Fibroblast of the conjunctiva (primary cell): Measurements from ENCODE around the gene MMS22L.
"Not testable (repeated sequence)": the region's sequence is repeated elsewhere in the genome, so short reads cannot be mapped to it uniquely, and the experiment has no call there.

ENCODE experiments used
- DNase-seq: peaks from one replicate; pipeline ENCODE4 v3.0.0-alpha.2; 2010; ENCODE audit warnings: low read depth

MMS22L gene

GRCh38 chr6:97222903-97223302 lies 60.1 kb downstream of the MMS22L start:
- no peak for DNase-seq

- DNase-seq: no peak
Observed at GRCh38 chr6:97218912-97219311, 64.1 kb downstream of the MMS22L start.

- peak; percentile 32 for DNase-seq
Observed at GRCh38 chr6:97215157-97215769, 67.8 kb downstream of the MMS22L start.

GRCh38 chr6:97214671-97215070 lies 68.3 kb downstream of the MMS22L start:
- DNase-seq: no peak

- DNase-seq: no peak
Observed at GRCh38 chr6:97207383-97207782, 75.6 kb downstream of the MMS22L start.

GRCh38 chr6:97205966-97206365 lies 77.0 kb downstream of the MMS22L start:
- DNase-seq: no peak

GRCh38 chr6:97203343-97203742 lies 79.7 kb downstream of the MMS22L start:
- no peak for DNase-seq

GRCh38 chr6:97198046-97198565 lies 84.9 kb downstream of the MMS22L start:
- DNase-seq: no peak

- no peak for DNase-seq
Observed at GRCh38 chr6:97195117-97195516, 87.9 kb downstream of the MMS22L start.

GRCh38 chr6:97189767-97190166 lies 93.2 kb downstream of the MMS22L start:
- peak; percentile 1 for DNase-seq

- no peak for DNase-seq
Observed at GRCh38 chr6:97187951-97188350, 95.1 kb downstream of the MMS22L start.

- peak; percentile 47 for DNase-seq
Observed at GRCh38 chr6:97186416-97186999, 96.5 kb downstream of the MMS22L start.

- DNase-seq: no peak
Observed at GRCh38 chr6:97177905-97178304, 105.1 kb downstream of the MMS22L start.

GRCh38 chr6:97176468-97176867 lies 106.5 kb downstream of the MMS22L start:
- DNase-seq: no peak

- no peak for DNase-seq
Observed at GRCh38 chr6:97175806-97176205, 107.2 kb downstream of the MMS22L start.

- no peak for DNase-seq
Observed at GRCh38 chr6:97174471-97174870, 108.5 kb downstream of the MMS22L start.

- DNase-seq: no peak
Observed at GRCh38 chr6:97160280-97160679, 122.7 kb downstream of the MMS22L start.

GRCh38 chr6:97155447-97155846 lies 127.6 kb downstream of the MMS22L start:
- DNase-seq: not testable (repeated sequence)

- DNase-seq: no peak
Observed at GRCh38 chr6:97154015-97154414, 129.0 kb downstream of the MMS22L start.

GRCh38 chr6:97151601-97152000 lies 131.4 kb downstream of the MMS22L start:
- no peak for DNase-seq

- DNase-seq: no peak
Observed at GRCh38 chr6:97150932-97151331, 132.1 kb downstream of the MMS22L start.

- DNase-seq: no peak
Observed at GRCh38 chr6:97147421-97147820, 135.6 kb downstream of the MMS22L start.

- DNase-seq: no peak
Observed at GRCh38 chr6:97145691-97146090, 137.3 kb downstream of the MMS22L start.

- no peak for DNase-seq
Observed at GRCh38 chr6:97141756-97142155, 141.3 kb downstream of the MMS22L start.
